Activated naive CD8-positive, alpha-beta T cell treated with anti-CD3 and anti-CD28 coated beads, Interleukin-2, amount 50 U/mL, for 24 hours (primary cell): Measurements from ENCODE around the gene AKAP13.
"Not testable (repeated sequence)": the region's sequence is repeated elsewhere in the genome, so short reads cannot be mapped to it uniquely, and the experiment has no call there.

Experiments
- ATAC-seq: fragments of 150-1000 bp; cut with Tn5 transposase; one replicate; pipeline ENCODE4 v1.10.0; 2021
- DNase-seq: peaks from one replicate; pipeline ENCODE4 v3.0.0; 2021
- H3K27ac Mint-ChIP-seq: one replicate; pipeline ENCODE4 v1.8.0; 2021; ENCODE audit warnings: mild to moderate bottlenecking, mixed read lengths
- H3K27me3 Mint-ChIP-seq: one replicate; pipeline ENCODE4 v1.8.0; 2021; ENCODE audit warnings: mixed read lengths
- H3K36me3 Mint-ChIP-seq: one replicate; pipeline ENCODE4 v1.8.0; 2021; ENCODE audit warnings: low read depth, mixed read lengths
- H3K4me1 Mint-ChIP-seq: one replicate; pipeline ENCODE4 v1.8.0; 2021; ENCODE audit warnings: mixed read lengths
- H3K4me3 Mint-ChIP-seq: one replicate; pipeline ENCODE4 v1.8.0; 2021; ENCODE audit warnings: mild to moderate bottlenecking, moderate library complexity, mixed read lengths
- H3K9me3 Mint-ChIP-seq: one replicate; pipeline ENCODE4 v1.8.0; 2021; ENCODE audit warnings: mixed read lengths

The AKAP13 gene

DNA sequence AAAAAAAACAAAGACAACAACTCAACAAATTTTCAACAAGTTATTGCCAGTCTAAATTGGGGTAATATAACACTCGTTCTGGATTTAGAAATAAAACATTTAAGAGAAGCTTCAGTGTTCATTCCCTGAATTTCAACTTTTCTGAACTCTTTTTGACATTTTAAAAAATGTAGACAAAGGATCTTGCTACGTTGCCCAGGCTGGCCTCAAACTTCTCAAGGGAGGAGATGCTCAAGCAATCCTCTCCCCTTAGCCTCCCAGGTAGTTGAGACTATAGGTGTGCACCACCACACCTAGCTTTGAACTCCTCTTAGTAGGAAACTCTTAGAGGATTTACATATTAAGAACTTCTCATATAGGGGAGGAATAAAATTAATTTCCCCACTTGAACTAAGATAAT is 91.9 kb downstream of the AKAP13 start:
- Mint-ChIP-seq H3K4me1 (peaks cover 82% of the 10 kb centered on the region), H3K27ac (no peak overlapping the region), H3K27me3 (no peaks in the 10 kb centered on the region), H3K9me3 (no peaks in the 10 kb centered on the region), H3K36me3 (no peaks in the 10 kb centered on the region), H3K4me3 (no peak overlapping the region)
- ATAC-seq (no peak), DNase-seq (no peak)

DNA sequence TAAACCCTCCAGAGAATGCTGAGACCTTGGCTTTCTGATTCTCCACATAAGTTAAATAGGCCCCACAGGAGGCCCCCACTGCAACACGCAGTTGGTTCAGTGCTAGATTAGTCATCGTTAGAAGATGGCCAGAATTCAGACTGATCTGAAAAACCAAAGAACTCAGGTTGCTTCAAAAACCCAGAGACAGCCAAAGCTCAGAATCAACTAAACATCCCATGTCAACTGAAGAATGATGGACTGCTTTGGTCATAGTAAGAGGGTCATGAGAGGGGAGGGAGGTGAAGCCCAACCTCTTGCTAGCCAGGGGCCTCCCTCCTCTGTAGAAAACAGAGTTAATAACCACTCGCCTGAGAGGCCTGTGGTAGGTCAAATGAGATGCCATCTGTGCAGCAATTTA is 93.1 kb downstream of the AKAP13 start:
- Mint-ChIP-seq H3K27ac (peak overlapping the region; percentile 66), H3K9me3 (no peaks in the 10 kb centered on the region), H3K27me3 (no peaks in the 10 kb centered on the region), H3K4me3 (no peak overlapping the region), H3K36me3 (no peaks in the 10 kb centered on the region), H3K4me1 (peaks cover 82% of the 10 kb centered on the region)
- ATAC-seq: peak; percentile 67
- no peak for DNase-seq

DNA sequence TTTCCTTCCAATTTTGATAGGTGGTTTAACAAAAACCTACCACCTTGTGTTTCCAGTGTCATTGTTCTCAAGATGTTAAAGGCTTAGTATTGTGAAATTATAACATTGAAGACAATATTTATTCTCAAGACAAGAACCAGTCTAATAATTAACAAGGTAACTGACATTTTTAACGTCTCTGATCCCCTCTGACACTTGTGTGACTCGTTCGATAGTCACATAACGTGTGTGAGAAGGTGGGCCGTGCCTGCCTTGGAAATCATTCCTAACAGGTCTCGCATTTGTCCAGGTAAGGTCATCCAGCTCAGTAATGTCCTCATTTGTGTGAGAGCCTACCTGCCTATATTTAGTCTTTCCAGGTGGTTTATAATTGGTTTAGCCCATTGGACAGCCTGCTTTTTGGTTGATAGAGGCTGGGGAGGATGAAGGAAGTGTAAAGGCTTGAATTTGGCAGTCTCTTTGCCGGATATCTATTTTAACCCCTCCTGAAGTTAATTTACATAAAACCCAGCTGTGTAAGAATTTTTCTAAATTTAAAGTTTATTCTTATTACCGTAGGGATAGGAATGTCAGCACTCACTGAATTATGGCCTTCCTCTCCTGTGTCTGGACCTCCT is 94.4 kb downstream of the AKAP13 start:
- H3K27ac Mint-ChIP-seq: peak overlapping the region; percentile 50
- no peaks in the 10 kb centered on the region for H3K36me3 Mint-ChIP-seq
- H3K27me3 Mint-ChIP-seq: no peaks in the 10 kb centered on the region
- H3K9me3 Mint-ChIP-seq: no peaks in the 10 kb centered on the region
- H3K4me1 Mint-ChIP-seq: peaks cover 88% of the 10 kb centered on the region
- ATAC-seq (peak; percentile 64), DNase-seq (no peak)
- no peak overlapping the region for H3K4me3 Mint-ChIP-seq

DNA sequence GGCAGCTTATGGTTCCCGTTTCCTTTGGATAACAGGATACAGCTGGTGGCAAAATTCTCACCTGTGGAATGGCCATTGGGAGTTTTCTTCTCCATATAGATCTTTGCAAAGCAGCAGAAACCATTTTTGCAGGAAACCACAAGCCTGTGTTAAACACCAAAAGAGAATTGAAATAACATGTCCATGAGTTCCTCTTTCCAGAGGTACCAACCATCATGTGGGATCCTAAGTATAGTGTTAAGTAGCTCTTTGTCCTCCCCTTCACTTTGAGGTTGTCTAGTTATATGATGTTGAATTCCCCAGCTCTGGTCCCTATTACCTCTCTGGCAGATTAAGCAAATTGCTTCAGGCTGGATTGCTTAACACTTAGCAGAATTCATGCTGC is 94.9 kb downstream of the AKAP13 start:
- peaks cover 89% of the 10 kb centered on the region for H3K4me1 Mint-ChIP-seq

DNA sequence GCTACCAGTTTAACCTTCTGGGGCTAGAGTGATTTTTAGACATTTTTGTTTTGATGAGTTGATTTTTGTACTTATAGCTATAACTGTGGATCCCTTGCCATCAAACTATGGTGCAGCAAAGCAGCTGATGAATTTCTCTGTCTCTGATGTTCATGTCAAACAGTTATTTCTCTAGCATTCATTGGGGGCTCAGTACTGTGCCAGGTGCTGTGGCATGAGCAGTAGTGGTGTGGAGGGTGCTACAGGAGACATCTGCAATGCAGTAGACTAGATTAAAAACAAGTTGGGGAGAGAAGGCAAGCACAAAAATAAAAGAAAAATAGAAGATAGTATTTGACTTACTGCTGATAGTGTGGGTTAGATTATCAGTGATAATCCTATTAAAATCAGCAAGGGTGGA is 95.3 kb downstream of the AKAP13 start:
- Mint-ChIP-seq H3K27me3 (no peaks in the 10 kb centered on the region), H3K4me3 (no peak overlapping the region), H3K9me3 (no peaks in the 10 kb centered on the region), H3K36me3 (no peaks in the 10 kb centered on the region), H3K27ac (no peak overlapping the region), H3K4me1 (peaks cover 89% of the 10 kb centered on the region)
- ATAC-seq (no peak), DNase-seq (no peak)

More for the DNA sequence above, 94.9 kb downstream of the AKAP13 start:
- Mint-ChIP-seq H3K36me3 (no peaks in the 10 kb centered on the region), H3K27ac (no peak overlapping the region), H3K4me3 (no peak overlapping the region), H3K9me3 (no peaks in the 10 kb centered on the region), H3K27me3 (no peaks in the 10 kb centered on the region)
- DNase-seq: no peak
- ATAC-seq: no peak

DNA sequence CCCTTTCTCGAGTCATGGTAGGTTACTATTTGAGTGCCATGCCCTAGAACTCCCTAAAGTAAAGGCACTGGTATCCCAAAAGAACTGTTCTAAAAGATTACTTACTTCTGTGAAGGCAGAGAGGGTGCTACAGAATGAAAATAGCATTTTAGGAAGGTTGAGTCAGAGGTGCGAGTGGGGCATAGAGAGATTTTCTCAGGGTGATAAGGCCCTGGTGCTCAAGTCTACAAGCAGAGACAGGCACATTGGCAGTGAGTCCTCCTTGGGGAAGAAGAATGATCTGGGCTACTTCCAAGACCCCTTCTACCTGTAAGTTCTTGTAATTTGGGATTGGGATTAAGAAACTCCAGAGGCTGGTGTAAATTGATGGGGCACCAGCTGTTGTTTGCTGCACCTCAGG is 96.7 kb downstream of the AKAP13 start:
- H3K4me3 Mint-ChIP-seq: peak overlapping the region; percentile 4
- peaks cover 93% of the 10 kb centered on the region for H3K4me1 Mint-ChIP-seq
- H3K36me3 Mint-ChIP-seq: no peaks in the 10 kb centered on the region
- no peak overlapping the region for H3K27ac Mint-ChIP-seq
- DNase-seq (no peak), ATAC-seq (no peak)
- H3K27me3 Mint-ChIP-seq: no peaks in the 10 kb centered on the region
- H3K9me3 Mint-ChIP-seq: no peaks in the 10 kb centered on the region

DNA sequence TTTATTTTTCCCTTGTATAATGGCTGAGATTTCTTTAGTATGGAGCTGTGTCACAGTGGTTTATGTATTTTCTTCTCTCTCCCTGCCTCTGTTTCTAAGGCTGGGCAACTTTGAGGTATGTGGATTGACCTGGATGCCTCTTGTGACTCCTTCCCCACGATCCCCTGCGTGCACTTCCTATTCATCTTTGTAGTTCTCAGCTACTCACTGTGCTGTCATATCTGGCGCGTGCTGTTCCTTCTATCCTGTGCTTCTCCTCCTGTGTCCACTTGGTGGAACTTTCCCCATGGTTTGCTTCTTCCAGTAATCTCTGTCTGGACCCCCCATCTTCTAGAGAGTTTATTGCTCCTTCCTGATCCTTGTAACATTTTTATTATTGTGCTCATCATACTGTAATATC is 97.3 kb downstream of the AKAP13 start:
- peaks cover 96% of the 10 kb centered on the region for H3K4me1 Mint-ChIP-seq
- H3K27ac Mint-ChIP-seq: peak overlapping the region; percentile 53
- no peaks in the 10 kb centered on the region for H3K9me3 Mint-ChIP-seq
- ATAC-seq (no peak), DNase-seq (no peak)
- peak overlapping the region; percentile 42 for H3K4me3 Mint-ChIP-seq
- no peaks in the 10 kb centered on the region for H3K36me3 Mint-ChIP-seq
- no peaks in the 10 kb centered on the region for H3K27me3 Mint-ChIP-seq

DNA sequence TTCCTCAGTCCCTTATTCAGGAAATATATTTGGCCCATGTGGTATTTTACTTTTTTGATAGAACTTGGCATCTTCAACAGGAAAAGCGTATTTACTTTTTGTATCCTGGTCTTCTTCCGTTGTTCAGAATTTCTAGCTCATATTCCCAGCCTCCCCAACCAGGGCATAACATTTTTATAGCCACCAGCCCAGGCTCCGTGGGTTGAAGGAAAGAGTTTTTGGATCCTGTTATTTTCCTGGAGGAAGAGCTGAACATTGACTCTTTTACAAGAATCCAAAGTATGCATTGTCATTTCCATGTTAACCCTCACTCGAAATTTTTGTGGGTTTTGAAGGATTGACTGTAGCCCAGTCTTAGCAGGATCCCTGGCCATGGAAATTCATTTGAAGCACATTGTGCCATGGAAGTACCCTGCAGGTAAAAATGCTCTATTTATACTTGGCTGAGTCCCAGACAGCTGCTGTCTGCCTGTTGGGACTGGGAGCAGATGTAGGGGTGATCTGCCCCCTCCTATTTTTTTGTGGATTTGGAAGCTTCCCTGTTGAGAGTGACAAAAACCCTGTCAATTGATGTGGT is 98.8 kb downstream of the AKAP13 start:
- Mint-ChIP-seq H3K9me3 (no peaks in the 10 kb centered on the region), H3K27me3 (no peaks in the 10 kb centered on the region), H3K4me3 (no peak overlapping the region), H3K4me1 (peaks cover 88% of the 10 kb centered on the region), H3K36me3 (no peaks in the 10 kb centered on the region), H3K27ac (no peak overlapping the region)
- DNase-seq (no peak), ATAC-seq (no peak)

DNA sequence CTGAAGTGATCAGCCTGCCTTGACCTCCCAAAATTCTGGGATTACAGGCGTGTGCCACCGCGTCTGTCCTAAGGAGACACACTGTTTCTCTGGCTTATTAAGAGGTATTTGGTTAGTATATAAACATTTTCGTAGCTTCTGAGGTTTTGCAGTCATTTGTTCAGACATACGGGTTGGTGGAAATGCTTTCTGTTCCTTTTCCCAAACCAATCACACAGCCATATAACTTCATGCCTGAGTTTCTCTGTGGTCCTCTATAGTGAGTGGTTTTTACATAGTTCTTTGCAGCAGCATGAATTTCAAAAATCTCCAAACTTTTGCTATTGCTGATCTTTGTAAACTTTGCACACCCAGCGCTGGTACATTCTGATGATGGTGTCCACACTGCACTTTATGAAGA is 100.5 kb downstream of the AKAP13 start:
- no peak overlapping the region for H3K4me3 Mint-ChIP-seq
- no peaks in the 10 kb centered on the region for H3K36me3 Mint-ChIP-seq
- no peak overlapping the region for H3K27ac Mint-ChIP-seq
- ATAC-seq: no peak
- no peak for DNase-seq
- no peaks in the 10 kb centered on the region for H3K9me3 Mint-ChIP-seq
- H3K27me3 Mint-ChIP-seq: no peaks in the 10 kb centered on the region
- H3K4me1 Mint-ChIP-seq: peaks cover 76% of the 10 kb centered on the region

DNA sequence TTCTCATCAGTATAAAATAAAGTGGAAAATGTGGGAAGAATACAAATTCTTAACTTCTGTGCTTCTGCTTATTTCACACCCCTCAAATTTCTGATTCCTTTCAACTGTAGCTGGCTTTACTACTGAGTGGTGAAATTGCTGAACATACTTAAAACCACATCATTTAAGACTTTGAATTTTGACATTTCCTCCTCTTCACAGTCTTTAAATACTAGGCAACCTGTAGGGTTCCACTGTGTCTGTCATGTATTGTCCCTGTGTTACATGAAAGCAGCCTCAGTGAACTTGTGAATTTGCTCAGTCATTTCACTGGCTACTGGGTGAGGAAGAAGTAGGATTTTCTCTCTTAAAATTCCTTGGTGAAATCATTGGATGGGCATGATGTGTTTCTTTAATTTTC is 101.1 kb downstream of the AKAP13 start:
- peak; percentile 41 for ATAC-seq
- DNase-seq, H3K4me3 Mint-ChIP-seq, H3K36me3 Mint-ChIP-seq, H3K9me3 Mint-ChIP-seq, H3K27me3 Mint-ChIP-seq: not testable (repeated sequence)
- H3K4me1 Mint-ChIP-seq: peaks cover 78% of the 10 kb centered on the region
- peak overlapping the region; percentile 31 for H3K27ac Mint-ChIP-seq

DNA sequence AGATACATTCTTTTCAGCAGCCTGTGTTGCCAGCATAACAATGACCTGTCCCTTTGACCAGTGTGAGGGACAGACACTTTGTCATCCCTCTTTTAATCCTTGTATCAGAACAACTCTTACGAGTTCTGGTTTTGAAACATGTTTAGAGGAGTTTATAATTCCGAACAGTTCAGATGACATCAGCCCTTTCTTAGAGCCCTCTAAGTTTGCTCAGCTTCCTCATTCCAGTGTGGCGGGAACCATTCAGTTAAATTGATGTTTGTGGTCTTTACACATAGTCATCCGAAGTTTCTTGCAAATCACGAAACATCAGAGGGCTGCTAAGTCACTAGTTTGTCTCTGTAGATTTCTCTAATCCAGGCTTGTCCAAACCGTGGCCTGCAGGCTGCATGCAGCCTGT is 102.5 kb downstream of the AKAP13 start:
- peaks cover 11% of the 10 kb centered on the region for H3K36me3 Mint-ChIP-seq
- H3K9me3 Mint-ChIP-seq: no peaks in the 10 kb centered on the region
- H3K27me3 Mint-ChIP-seq: no peaks in the 10 kb centered on the region
- peaks cover 68% of the 10 kb centered on the region for H3K4me1 Mint-ChIP-seq
- DNase-seq (no peak), ATAC-seq (no peak)
- H3K27ac Mint-ChIP-seq: peak overlapping the region; percentile 31
- no peak overlapping the region for H3K4me3 Mint-ChIP-seq

DNA sequence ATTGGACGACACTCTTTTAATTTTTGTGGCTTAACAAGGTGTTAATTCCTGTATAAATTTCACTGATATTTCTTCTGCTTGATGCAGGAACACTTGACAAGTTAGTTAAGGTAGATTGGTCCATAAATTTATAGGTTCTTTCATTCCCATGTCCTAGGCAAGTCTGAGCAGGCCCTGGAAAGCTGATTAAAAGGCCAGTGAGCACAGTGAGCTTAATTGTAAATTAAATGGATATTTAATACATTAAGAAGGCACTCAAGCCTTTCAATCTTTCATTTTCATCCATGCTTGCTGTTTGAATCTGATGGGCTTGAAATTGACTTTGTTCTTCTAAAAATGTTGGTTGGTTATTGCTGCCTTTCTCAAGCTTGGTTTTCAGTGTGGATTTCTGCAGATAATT is 103.6 kb downstream of the AKAP13 start:
- H3K27ac Mint-ChIP-seq: not testable (repeated sequence)
- Mint-ChIP-seq H3K36me3 (peaks cover 15% of the 10 kb centered on the region), H3K4me1 (peaks cover 69% of the 10 kb centered on the region)

DNA sequence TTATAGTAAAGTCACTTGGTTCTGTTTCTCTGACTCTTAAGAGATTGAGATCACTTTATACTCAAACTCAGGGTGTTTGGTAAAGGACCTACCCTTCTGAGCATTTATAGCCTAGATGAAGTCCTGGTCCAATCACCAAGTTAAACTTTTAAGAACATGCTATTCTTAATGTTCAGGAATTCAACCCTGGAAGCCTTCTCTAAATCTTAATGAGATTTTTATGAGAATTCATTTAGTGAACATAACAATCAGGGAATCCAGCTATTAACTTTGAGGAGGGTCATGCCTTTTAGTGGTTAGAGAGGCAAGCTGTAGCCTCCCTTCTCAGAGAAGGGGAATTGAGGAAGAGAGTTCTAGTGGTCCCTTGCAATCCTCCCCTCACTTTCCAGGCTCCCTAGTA is 104.5 kb downstream of the AKAP13 start:
- DNase-seq, H3K27ac Mint-ChIP-seq, ATAC-seq, H3K9me3 Mint-ChIP-seq, H3K4me3 Mint-ChIP-seq, H3K27me3 Mint-ChIP-seq: not testable (repeated sequence)
- Mint-ChIP-seq H3K36me3 (peaks cover 18% of the 10 kb centered on the region), H3K4me1 (peaks cover 70% of the 10 kb centered on the region)

More for the DNA sequence above, 103.6 kb downstream of the AKAP13 start:
- not testable (repeated sequence) for DNase-seq, H3K4me3 Mint-ChIP-seq, H3K9me3 Mint-ChIP-seq, H3K27me3 Mint-ChIP-seq, ATAC-seq

DNA sequence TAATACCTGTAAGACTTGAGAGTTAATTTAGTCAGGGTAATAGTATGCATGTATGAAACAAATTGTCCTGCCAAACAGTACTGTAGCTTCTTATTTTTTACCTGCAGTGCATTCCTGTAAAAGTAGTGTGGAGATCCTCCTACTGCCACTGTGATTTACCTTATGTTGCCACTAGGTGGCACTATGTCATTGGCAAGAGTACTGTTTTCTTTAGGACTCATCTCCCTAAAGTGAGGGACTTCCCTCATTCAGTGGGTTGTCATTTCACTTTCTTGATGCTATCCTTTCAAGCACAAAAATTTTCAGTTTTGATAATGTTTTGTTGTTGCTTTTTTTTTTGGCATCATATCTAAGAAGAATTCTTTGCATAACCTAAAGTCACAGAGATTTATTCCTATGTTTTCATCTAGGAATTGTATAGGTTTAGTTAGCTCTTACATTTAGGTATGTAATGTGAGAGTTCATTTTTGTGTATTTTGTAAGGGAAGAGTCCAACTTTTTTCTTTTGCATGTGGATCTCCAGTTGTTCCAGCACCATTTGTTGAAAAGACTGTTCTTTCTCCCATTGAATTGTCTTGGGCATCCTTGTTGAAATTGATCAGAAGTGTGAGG is 105.7 kb downstream of the AKAP13 start:
- no peaks in the 10 kb centered on the region for H3K27me3 Mint-ChIP-seq
- peaks cover 70% of the 10 kb centered on the region for H3K4me1 Mint-ChIP-seq
- ATAC-seq (peak; percentile 85), DNase-seq (peak; percentile 47)
- H3K36me3 Mint-ChIP-seq: peaks cover 18% of the 10 kb centered on the region
- H3K9me3 Mint-ChIP-seq: no peaks in the 10 kb centered on the region
- no peak overlapping the region for H3K4me3 Mint-ChIP-seq
- peak overlapping the region; percentile 50 for H3K27ac Mint-ChIP-seq

DNA sequence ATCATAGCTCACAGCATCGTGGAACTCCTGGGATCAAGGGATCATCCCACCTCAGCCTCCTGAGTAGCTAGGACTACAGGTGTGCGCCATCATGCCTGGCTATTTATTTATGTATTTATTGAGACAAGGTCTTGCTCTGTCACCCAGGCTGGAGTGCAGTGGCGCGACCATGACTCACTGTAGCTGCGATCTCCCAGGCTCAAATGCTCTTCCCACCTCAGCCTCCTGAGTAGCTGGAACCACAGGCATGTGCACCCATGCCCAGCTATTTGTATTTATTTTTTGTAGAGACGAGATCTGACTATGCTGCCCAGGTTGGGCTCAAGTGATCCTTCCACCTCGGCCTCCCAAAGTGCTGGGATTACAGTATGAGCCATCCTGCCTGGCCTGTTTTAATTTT is 107.4 kb downstream of the AKAP13 start:
- not testable (repeated sequence) for DNase-seq, H3K27me3 Mint-ChIP-seq, ATAC-seq, H3K9me3 Mint-ChIP-seq, H3K4me3 Mint-ChIP-seq, H3K27ac Mint-ChIP-seq
- Mint-ChIP-seq H3K36me3 (peaks cover 18% of the 10 kb centered on the region), H3K4me1 (peaks cover 61% of the 10 kb centered on the region)
